ENCODE measurements around the gene ZNF519.
"Not testable (repeated sequence)": the region's sequence is repeated elsewhere in the genome, so short reads cannot be mapped to it uniquely, and the experiment has no call there.

ZNF519 gene

DNA sequence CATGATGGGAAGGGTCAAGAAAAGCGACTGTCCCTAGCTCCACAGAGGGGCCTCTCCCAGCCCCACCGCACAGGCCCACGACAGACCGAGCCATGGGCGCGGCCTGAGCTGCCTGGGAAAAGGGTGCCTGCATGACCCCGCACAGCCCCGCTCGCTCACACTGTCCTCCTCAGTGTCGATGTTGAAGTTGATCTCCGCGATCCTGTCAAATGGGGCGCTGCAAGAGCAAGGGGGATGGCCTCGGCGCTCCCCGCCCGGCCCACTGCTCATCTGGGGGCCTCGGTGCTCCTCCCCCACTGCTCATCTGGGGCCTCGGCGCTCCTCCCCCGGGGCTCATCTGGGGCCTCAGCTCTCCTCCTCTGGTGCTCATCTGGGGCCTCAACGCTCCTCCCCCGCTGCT lies 14.5 kb upstream of the ZNF519 start:
- not testable (repeated sequence) for DNase-seq

DNA sequence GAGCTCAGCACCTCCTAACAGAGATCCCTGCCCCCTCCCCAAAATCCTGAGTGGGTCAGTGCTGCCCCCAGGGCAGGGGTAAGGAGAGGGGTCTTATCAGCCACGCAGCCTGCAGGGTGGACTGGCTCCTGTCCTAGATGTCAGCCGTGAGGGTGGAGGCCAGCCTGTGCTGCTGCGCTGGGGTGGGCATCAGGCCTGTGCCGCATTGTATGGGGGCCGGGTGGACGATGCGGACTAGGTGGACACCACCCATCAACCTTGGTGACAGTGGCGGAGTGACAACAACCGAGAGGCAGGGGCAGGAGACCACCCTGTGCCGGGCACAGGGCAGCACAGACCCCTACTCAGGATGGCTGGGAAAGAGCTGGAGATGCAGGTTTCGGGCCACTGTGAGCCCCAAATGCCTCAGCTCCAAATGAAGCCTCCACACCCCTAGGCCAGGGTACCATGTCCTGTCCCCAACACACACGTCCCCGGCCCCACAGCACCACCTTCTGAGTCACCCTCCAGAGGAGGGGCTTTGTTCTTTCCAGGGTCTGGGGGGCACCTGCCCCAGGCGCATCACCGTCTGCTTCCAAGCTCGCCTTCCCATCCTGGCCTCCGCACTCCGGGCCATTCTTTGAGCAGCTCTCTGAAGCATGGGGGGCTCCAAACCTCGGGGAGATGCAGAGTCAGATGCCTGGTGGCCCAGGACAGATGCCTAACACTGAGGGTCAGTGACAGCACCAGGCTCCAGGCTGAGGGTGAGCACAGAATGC lies 13.5 kb upstream of the ZNF519 start:
- DNase-seq, result not testable (repeated sequence)

DNA sequence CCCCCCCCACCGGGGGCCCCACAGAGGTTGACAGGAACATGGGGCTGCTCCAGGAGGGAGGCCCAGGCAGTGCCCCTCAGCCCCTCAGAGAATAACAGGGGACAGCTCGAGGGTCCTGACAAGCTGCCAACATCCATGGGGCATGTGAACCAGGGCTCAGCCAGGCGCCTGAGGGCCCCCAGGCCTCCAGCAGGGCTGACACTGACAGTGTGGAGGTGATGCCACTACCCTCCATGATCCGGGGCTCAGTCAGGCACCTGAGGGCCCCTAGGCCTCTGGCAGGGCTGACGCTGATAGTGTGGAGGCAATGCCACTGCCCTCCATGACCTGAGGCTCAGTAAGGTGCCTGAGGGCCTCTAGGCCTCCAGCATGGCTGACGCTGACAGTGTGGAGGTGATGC lies 12.8 kb upstream of the ZNF519 start:
- not testable (repeated sequence) for DNase-seq

DNA sequence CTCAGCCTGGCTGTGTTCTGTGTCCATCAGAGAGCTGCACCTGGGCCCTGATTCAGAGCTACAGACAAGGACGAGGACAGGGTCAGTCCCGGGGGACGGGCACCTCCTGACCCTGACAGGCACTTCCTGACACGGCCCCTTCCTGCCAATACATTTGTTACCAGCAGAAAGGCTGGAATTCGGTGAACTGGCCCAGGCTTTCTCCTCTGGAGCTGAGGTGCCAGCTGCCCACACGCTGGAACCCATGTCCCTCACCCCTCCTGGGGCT lies 12.3 kb upstream of the ZNF519 start:
- no peak for DNase-seq

DNA sequence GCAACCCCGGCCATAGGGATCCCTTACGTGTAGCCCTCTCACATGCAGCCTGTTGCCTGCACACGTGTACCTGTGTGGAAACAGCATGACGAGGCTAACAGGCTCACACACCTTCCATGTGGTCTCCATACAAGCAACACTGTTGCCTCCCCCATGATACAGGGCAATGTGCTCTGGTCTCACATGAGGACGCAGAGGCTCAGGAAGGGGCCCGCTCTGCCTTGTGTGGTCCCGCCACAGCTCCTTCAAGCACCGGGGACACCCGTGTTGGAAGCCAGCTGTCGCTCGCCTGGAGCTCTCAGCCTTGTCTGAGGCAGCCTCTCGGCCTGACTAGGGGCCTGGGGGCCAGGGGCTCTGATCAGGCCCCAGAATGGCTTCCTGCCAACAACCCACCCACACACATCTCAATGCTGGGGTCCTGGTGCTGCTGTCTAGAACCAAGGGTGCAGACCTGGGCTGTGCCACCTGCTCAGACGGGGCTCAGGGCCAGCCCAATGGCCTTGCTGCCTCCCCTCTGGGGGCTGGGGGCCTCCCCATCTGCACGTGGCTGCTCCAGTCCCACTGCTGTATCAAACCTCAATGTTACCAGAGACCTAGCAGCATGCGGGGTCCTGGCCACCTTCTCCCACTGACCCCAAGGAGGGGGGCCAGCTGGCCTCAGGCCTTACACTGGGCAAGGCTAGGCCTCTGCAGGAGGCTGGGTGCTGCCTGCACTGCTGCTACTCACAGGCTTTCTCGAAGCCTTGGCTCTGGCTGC lies 11.8 kb upstream of the ZNF519 start:
- DNase-seq, result not testable (repeated sequence)

DNA sequence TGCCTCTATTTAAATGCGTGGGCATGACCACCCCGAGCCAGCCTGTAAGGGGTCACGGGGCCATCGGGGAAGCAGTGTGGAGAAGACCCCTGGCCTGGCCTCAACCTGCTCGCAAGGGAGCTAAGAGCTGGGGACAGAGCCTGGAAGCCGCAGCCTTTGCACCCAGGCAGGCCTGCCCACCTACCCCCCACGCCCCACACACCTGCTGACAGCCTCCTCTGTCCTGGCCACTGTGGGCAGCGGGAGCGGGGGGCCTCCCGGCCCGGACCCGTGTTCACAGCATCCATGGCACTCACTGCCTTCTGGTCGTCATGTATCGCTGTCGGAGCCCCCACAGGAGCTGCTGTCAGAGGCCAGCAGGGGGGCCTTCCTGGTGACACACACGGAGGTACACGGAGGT lies 11.2 kb upstream of the ZNF519 start:
- not testable (repeated sequence) for DNase-seq

DNA sequence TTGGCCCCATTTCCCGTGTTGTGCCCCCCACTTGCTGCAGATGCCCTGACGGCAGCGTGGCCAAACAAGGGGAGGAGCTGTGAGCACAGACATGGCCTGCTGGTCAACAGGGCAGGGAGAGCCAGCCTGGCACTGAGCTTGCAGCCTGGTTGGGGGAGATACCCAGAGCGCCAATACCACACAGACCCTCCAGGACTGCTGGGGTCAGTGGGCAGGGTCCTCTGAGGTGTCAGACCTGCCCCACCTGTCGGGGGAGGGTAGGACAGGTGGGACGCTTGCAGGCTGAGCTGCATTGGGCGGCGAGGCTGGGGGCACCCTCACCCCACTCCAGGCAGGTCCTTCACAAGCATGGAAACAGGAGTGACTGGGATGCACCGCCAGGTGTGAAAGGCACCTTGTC lies 9.9 kb upstream of the ZNF519 start:
- DNase-seq, result not testable (repeated sequence)

DNA sequence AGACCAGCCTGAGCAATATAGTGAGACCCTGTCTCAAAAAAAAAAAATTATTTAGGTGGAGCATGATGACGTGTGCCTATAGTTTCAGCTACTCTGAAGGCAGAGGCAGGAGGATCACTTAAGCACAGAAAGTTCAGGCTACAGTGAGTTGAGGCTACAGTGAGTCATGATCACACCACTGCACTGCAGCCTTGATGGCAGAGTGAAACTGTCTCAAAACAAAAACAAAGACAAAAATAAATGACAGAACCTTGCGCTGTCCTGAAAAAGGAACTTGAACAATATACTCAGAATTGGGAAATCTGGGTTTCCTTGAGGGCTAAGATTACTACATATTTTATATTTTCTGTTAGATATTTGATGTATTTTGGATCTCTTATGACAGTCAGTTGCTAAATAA lies 7.3 kb upstream of the ZNF519 start:
- not testable (repeated sequence) for DNase-seq

DNA sequence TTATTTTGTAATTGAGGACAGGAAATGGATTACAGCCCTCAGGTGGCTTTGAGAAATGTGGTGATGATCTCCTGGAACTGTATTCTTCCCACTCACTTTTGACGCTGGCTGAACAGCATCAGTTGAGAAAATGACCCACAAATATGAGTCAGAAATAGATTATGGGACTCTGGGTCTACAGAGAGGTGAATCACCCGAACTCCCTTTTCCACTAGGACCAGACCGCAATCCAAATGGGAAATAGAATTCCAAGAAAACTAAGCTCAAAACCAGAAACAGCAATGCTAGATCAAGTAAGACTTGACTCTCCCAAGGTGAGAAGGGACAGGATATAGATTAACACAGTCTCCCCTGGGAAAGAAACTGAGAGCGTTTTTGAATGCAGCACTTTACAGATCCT lies 5.7 kb upstream of the ZNF519 start:
- not testable (repeated sequence) for DNase-seq

DNA sequence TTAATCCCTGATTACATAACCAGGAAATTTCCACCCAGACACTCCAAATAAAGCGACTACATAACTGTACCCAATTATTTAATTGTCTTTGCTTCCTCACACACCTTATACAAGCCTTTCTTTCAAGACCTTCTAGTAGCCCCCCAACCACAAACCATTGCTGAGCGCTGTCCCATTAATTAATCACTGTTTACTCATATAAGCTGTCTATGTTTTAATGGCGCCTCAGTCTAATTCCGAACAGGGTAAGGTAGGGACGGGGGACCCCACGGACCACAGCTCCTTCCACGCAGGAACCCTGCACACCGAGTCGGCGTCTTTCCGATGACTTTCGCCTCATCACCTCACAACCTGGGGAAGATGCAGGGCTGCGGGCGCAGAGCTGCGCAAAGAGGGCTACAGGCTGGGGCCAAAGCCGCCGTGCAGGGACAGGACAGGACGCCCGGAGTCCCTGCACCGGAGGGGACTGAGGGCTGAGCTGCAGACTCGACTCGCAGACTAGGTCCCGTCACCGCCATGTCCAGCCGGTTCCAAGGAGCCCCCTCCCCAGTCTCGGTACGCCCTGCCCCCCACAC lies 452 bp downstream of the ZNF519 start:
- DNase-seq, result not testable (repeated sequence)

DNA sequence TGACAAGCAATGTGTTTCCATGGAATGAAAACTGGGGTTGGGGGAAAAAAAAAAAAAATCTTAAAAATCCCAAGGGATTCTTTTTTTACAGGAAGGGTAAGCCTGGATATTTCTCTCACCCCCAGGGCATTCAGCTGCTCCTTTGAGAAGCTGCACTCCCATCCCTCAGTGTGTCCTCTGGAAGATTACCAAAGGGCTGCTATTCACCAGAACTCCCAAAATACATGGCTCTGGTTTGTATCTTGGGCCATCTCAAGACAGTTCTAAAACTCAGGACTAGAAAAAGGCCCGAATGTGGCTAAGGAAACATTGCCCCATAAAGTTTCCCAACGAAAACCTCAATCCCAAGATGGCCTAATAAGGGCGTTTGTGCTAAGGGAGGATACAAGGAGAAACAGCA lies 1.4 kb downstream of the ZNF519 start:
- not testable (repeated sequence) for DNase-seq

DNA sequence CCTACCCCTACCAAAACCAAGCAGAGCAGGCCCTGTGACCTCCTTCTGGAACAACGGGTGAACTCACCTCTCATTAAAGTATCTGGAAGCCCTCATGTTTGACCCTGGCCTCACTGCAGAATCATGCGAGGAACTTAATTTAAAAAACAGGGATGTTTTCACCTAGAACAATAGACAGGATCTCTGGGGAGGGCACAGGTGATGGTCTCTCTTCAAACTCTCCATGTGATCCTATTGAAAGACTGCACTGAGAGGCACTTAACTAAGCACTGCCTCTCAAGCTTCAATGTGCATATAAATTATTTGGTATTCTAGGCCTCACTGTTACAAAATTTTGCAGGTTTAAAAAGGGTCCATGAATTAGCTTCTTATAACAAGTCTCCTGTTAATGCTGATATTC lies 7.5 kb downstream of the ZNF519 start:
- DNase-seq, result no peak

DNA sequence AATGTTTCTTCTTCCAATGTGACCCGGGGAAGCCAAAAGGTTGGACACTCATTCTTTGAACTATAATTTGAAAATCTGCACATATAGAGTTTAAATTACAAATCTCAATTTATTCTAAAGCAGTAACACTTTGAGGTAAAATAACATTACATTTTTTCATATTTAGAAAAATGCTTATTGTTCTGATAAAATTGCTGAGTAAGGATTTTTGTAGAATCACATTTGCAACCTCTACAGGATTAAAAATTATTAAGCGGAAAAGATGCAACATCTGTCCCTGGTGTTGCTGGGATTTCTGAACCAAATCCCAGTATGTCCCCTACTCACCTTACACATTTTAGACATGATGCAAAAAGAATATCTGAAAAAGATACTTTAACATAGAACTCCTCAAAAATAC lies 10.1 kb downstream of the ZNF519 start:
- DNase-seq, result no peak

DNA sequence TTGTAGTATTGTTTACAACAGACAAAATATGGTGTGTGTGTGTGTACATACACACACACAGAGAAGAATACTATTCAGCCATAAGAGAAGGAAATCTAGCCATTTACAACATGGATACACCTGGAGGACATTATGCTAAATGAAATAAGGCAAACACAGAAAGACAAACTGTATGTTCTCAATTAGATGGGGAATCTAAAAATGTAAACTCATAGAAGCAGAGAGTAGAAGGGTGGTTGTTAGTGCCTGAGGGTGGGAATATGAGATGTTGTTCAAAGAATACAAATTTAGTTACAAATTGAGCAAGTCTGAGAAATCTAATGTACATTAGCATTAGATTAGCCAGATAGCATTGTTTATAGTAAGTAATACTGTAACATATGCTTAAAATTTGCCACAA lies 11.3 kb downstream of the ZNF519 start:
- DNase-seq, result no peak

DNA sequence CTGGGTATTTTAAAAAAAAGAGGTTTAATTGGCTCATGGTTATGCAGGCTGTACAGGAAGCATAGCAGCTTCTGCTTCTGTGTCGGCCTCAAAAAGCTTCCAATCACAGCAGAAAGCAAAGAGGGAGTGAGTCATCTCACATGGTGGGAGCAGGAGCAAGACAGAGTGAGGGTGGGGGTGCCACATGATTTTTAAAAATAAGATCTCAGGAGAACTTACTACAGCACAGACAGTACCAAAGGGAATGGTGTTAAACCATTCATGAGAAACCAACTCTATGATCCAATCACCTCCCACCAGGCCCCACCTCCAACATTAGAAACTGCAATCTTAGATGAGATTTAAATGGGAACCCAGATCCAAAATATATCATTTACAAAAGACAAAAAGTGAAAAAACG lies 14.6 kb downstream of the ZNF519 start:
- no peak for DNase-seq

DNA sequence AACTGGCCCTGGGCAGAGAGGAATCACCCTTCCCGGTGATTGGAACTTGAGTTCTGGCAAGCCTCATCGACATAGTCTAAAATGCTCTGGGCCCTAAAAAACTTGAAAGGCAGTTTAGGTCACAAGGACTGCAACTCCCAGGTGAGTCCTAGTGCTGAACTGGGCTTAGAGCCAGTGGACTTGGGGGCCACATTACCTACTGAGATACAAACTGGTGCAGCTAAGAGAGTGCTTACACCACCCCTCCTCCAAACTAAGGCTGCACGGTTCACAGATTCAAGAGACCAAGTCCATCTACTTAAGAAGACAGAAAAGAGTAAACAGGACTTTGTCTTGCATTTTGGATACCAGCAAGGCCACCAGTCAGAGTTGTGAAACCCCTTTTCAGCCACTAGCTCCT lies 25.3 kb downstream of the ZNF519 start:
- no peak for DNase-seq

DNA sequence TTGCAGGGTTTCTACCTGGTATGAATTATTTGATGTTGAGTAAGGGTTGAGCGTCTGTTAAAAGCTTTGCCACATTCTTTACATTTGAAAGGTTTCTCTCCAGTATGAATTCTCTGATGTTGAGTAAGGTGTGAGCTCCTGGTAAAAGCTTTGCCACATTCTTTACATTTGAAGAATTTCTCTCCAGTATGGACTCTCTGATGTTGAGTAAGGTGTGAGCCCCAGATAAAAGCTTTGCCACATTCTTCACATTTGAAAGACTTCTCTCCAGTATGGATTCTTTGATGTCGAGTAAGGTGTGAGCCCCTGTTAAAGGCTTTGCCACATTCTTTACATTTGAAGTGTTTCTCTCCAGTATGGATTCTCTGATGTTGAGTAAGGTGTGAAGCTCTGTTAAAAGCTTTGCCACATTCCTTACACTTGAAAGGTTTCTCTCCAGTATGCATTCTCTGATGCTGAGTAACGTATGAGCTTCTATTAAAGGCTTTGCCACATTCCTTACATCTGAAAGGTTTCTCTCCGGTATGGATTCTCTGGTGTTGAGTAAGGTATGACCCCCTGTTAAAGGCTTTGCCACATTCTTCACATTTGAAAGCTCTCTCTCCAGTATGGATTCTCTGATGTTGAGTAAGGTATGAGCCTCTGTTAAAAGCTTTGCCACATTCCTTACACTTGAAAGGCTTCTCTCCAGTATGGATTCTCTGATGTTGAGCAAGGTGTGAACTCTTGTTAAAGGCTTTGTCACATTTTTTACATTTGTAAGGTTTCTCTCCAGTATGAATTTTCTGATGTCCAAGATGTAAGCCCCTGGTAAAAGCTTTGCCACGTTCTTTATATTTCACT lies 27.1 kb downstream of the ZNF519 start:
- DNase-seq, result no peak

DNA sequence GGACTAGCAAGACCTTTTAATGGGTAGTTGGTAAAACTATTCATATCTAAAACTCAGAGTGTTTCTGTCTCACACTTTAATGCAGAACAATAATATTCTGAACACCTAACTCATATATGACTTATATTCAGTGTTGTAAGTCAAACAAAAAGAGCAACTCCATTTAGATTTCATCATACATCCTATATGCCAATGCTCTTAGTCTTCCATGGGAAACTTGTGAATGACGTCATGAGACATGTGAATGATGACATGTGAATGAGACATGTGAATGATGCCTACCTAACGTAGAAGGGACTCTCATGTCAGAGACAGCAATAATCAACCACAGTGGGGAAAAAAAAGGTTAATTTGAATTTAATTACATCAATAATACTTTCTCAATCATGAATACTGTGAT lies 28.0 kb downstream of the ZNF519 start:
- DNase-seq, result no peak

DNA sequence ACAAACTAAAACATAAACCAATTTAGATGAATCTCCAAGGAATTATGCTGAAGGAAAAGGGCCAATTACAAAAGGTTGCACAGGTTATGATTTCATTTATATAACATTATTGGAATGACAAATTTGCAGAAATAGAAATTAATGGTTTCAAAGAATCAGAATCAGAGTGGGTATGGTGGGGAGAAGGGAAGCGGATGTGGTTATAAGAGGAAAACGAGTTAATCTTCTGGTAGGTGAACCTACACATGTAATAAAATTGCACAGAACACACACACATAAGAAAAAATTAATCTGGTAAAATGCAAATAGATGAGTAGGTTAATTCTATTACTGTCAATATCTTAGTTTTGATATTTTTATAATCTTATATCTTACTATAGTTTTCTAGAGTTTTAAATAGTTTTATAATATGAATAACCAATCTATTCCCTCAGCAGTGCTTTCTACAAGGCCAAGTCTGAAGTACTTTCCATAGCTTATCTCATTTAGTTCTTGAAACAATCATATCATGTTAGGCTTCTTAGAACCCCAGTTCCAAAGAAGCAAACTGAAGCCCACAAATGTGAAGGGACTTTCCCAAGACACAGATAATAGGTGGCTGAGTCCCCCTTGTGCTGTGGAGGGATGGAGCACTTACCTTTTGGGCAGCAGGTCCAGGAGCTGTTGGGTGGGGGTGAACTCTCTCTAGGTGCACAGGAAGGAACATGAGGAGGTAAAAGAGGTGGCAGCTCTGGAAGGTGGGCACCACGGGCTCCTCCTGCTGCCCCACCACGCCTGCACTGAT lies 31.5 kb downstream of the ZNF519 start:
- DNase-seq, result no peak

DNA sequence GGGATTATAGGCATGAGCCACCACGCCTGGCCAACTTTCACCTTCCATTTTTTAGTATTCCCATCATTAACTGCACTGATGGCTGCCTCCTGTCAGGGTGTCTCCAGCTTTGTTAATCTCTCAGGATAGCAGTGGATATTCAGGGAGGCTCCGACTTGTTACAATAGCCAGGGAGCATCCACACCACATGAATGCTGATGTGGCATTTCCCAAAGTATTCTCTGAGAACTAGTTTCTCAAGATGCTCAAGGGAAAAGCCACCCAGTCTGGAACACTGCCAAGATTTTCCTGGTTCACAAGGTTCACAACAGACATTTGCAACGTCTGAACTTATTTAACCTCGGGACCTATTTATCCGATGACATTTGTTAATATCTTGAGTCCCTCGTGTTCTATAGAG lies 33.8 kb downstream of the ZNF519 start:
- no peak for DNase-seq

DNA sequence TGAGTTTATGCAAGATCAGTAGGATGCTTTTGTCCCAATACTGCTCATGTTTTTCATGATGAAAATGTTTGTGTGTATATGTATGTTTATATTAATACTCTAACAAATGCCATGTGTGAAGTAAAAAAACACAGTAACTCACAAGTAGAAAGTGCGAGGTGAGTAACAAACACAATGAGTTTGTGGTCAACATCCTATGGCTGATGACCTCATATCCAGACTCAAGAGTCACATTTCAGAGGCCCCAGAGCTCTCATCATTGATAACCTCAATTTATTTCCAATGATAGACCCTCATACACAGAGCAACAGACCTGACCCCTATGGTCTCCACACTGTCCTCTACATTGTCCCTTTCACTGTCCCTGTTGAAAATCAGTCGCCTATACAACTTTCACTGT lies 34.5 kb downstream of the ZNF519 start:
- DNase-seq, result no peak

DNA sequence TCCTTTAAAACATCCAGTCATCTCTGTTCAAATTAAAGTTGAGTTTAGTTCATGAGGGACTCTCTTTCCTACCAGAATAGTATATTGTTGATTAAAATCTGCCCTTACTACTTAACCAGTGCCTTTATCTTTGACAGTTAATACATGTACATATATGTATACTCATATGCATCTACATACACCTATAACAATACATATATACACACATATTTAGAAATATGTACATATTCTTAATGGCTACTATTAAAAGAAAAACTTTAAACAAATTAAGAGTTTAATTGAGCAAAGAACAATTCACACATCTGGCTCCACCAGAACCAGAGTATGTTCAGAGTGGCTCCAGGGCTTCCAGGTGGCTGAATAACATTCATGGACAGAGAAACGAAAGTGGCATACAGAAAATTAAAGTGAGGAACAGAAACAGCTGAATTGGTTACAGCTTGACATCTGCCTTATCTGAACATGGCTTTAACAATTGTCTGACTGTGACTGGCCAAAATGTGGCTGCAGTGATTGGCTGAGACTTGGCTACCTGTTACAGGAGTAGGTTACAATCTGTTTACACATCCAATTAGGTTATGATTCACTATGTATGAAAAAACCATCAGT lies 38.8 kb downstream of the ZNF519 start:
- DNase-seq, result no peak
